ENCODE data around the gene TPP1. TPM values are rescaled to one million over a fixed set of nuclear protein-coding genes. Genes with fewer than 3 reads are reported as not detected.

The TPP1 gene
- total RNA-seq, 4 donors from 2014 or later, result 45.6 to 81.3 (median 58.0) TPM

GRCh38 chr11:6629573-6629891 is 10.3 kb upstream of the TPP1 start:
- Histone ChIP-seq H3K4me1 (peaks cover 0 to 15% (median 2%) of the 10 kb centered on the region in 4 donors), H3K4me3 (no peak overlapping the region), H3K27ac (no peak overlapping the region), H3K27me3 (peaks cover 0 to 13% of the 10 kb centered on the region in 2 donors), H3K9me3 (no peaks in the 10 kb centered on the region), H3K36me3 (peaks cover 0 to 67% (median 0%) of the 10 kb centered on the region in 3 donors)
- no peak for DNase-seq (ENCODE audit: low spot score in 2 of 2)
- 89 to 92% methylated on average over 8 to 24 of the region's 24 CpGs for WGBS, 2 donors
- no peak for TF ChIP-seq EP300 (IDR thresholded peaks at IDR 0.05)
- TF ChIP-seq CTCF (IDR thresholded peaks at IDR 0.05), result no peak
- TF ChIP-seq POLR2A (IDR thresholded peaks at IDR 0.05), result no peak

- TF ChIP-seq CTCF (IDR thresholded peaks at IDR 0.05), result no peak
- WGBS, 2 donors, result 95 to 98% methylated on average over 4 of the region's 4 CpGs
- H3K27ac ChIP-seq, result no peak overlapping the region
- H3K36me3 ChIP-seq, result peaks cover 0 to 77% (median 0%) of the 10 kb centered on the region in 3 donors
- peaks cover 0 to 13% of the 10 kb centered on the region in 2 donors for H3K27me3 ChIP-seq
- no peak for DNase-seq (ENCODE audit: low spot score in 2 of 2)
- no peak overlapping the region for H3K4me3 ChIP-seq
- H3K9me3 ChIP-seq, result no peaks in the 10 kb centered on the region
- peaks cover 0 to 5% (median 2%) of the 10 kb centered on the region in 4 donors for H3K4me1 ChIP-seq
Observed at GRCh38 chr11:6628526-6628925, 9.3 kb upstream of the TPP1 start.

- H3K4me1 ChIP-seq, result peaks cover 0 to 4% (median 2%) of the 10 kb centered on the region in 4 donors
- no peak overlapping the region for H3K4me3 ChIP-seq
- DNase-seq (ENCODE audit: low spot score in 2 of 2), result no peak
- no peak overlapping the region for H3K27ac ChIP-seq
- 59 to 69% methylated on average over 2 of the region's 2 CpGs for WGBS, 2 donors
- TF ChIP-seq EP300 (IDR thresholded peaks at IDR 0.05), result no peak
- no peak for TF ChIP-seq POLR2A (IDR thresholded peaks at IDR 0.05)
- TF ChIP-seq CTCF (IDR thresholded peaks at IDR 0.05), result no peak
- H3K36me3 ChIP-seq, result peaks cover 0 to 73% (median 0%) of the 10 kb centered on the region in 3 donors
- peaks cover 0 to 13% of the 10 kb centered on the region in 2 donors for H3K27me3 ChIP-seq
- no peaks in the 10 kb centered on the region for H3K9me3 ChIP-seq
Observed at GRCh38 chr11:6627762-6628241, 8.6 kb upstream of the TPP1 start.

- H3K27ac ChIP-seq, result no peak overlapping the region
- H3K27me3 ChIP-seq, result peaks cover 0 to 13% of the 10 kb centered on the region in 2 donors
- TF ChIP-seq CTCF (IDR thresholded peaks at IDR 0.05) (no peak), POLR2A (IDR thresholded peaks at IDR 0.05) (no peak), EP300 (IDR thresholded peaks at IDR 0.05) (no peak)
- peaks cover 0 to 4% (median 2%) of the 10 kb centered on the region in 4 donors for H3K4me1 ChIP-seq
- peaks cover 0 to 67% (median 0%) of the 10 kb centered on the region in 3 donors for H3K36me3 ChIP-seq
- no peak for DNase-seq (ENCODE audit: low spot score in 2 of 2)
- no peak overlapping the region for H3K4me3 ChIP-seq
- WGBS, 2 donors, result 83 to 85% methylated on average over 17 of the region's 19 CpGs
- no peaks in the 10 kb centered on the region for H3K9me3 ChIP-seq
Observed at GRCh38 chr11:6626971-6627761, 7.9 kb upstream of the TPP1 start.

GRCh38 chr11:6625832-6626420 is 6.7 kb upstream of the TPP1 start:
- Histone ChIP-seq H3K27me3 (peaks cover 0 to 5% of the 10 kb centered on the region in 2 donors), H3K36me3 (peaks cover 0 to 55% (median 0%) of the 10 kb centered on the region in 3 donors), H3K9me3 (no peaks in the 10 kb centered on the region), H3K27ac (no peak overlapping the region), H3K4me1 (peaks cover 0 to 4% (median 2%) of the 10 kb centered on the region in 4 donors), H3K4me3 (no peak overlapping the region)
- WGBS, 2 donors, result 94% methylated on average over 14 to 17 of the region's 17 CpGs
- TF ChIP-seq POLR2A (IDR thresholded peaks at IDR 0.05) (no peak), CTCF (IDR thresholded peaks at IDR 0.05) (no peak), EP300 (IDR thresholded peaks at IDR 0.05) (no peak)
- no peak for DNase-seq (ENCODE audit: low spot score in 2 of 2)
